Hepatocyte (in vitro differentiated cells): ENCODE measurements around the gene RNF145.

Source experiments
- CTCF ChIP-seq: fragments of 200-600 bp; sonication (generic); IDR thresholded peaks from 2 replicates; pipeline ENCODE4 v1.5.1; 2016; ENCODE audit warnings: antibody characterized with exemption, mild to moderate bottlenecking; ENCODE audit not compliant: poor library complexity
- EZH2 ChIP-seq: fragments of 200-600 bp; sonication (generic); IDR thresholded peaks from 2 replicates; pipeline ENCODE4 v1.6.1; 2016; ENCODE audit warnings: antibody characterized with exemption, mild to moderate bottlenecking, borderline replicate concordance
- EZH2phosphoT487 ChIP-seq: fragments of 200-600 bp; sonication (generic); IDR thresholded peaks from one replicate; pipeline ENCODE4 v1.6.1; 2018; ENCODE audit warnings: antibody characterized with exemption, mild to moderate bottlenecking, low read depth, moderate library complexity; ENCODE audit not compliant: unreplicated experiment, severe bottlenecking

- TF ChIP-seq CTCF (no peak), EZH2 (no peak), EZH2phosphoT487 (no peak)
These were observed 51.8 kb downstream of the RNF145 start for GRCh38 chr5:159157552-159157951.
